HG03565 (cell line): ENCODE data around the gene GPATCH1.
A peak's percentile ranks its signal among the peaks of the same experiment; 100 is the strongest.
"Not testable (repeated sequence)": the region's sequence is repeated elsewhere in the genome, so short reads cannot be mapped to it uniquely, and the experiment has no call there.

Experiments used
- ATAC-seq: cut with Tn5 transposase; IDR thresholded peaks from one replicate; pipeline ENCODE4 v1.9.1; 2021; ENCODE audit warnings: mild to moderate bottlenecking, moderate library complexity; ENCODE audit not compliant: unreplicated experiment

The GPATCH1 gene, protein sequence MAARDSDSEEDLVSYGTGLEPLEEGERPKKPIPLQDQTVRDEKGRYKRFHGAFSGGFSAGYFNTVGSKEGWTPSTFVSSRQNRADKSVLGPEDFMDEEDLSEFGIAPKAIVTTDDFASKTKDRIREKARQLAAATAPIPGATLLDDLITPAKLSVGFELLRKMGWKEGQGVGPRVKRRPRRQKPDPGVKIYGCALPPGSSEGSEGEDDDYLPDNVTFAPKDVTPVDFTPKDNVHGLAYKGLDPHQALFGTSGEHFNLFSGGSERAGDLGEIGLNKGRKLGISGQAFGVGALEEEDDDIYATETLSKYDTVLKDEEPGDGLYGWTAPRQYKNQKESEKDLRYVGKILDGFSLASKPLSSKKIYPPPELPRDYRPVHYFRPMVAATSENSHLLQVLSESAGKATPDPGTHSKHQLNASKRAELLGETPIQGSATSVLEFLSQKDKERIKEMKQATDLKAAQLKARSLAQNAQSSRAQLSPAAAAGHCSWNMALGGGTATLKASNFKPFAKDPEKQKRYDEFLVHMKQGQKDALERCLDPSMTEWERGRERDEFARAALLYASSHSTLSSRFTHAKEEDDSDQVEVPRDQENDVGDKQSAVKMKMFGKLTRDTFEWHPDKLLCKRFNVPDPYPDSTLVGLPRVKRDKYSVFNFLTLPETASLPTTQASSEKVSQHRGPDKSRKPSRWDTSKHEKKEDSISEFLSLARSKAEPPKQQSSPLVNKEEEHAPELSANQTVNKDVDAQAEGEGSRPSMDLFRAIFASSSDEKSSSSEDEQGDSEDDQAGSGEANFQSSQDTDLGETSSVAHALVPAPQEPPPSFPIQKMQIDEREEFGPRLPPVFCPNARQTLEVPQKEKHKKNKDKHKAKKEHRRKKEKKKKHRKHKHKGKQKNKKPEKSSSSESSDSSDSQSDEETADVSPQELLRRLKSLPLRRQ

DNA sequence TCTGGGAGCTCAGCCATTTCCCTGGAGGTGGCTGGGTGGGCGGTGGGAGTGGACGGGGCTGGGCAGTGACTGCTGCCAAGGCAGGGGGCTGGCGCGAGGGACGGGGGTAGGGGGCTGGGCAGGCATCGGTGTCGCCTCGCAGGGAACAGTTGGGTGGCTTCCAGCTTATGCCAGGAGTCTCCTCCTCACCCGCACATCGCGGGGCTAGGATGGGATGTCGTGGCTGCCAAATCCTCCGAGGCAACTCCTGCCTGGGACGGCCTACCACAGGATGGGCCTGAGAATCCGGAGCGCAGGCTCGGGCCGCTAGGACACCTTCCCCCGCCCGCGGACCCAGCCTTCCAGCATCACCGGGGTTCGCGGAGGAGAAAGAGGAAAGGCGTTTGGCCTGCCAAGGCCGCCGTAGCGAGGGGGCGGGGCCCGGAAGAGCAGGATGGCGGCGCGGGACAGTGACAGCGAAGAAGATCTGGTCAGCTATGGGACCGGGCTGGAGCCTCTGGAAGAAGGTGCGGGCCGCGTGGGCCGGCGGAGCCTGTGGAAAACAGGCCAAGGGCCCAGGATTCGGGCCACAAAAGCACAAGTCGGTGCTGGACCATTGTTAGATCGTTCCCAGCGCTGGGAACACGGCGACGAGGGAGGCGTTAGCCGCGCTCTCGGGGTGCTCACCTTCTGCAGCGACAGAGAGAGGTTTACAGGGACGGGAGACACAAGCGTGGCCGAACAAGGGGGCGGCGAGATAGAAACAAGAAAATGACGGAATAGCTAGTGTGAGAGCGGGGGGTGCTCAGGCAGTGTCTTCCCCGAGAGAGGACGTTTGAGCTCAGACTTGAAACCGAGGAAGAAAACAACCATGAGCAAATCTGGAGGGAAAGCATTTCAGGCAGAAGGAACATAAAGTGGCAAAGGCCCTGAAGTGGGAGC lies at the start of gene GPATCH1:
Gene GPATCH1, plus strand, starts transcription at position 421 of the 921 bp plus-strand sequence. Its CDS starts 13 bp downstream, at position 434.
- ATAC-seq: peak; percentile 70

DNA sequence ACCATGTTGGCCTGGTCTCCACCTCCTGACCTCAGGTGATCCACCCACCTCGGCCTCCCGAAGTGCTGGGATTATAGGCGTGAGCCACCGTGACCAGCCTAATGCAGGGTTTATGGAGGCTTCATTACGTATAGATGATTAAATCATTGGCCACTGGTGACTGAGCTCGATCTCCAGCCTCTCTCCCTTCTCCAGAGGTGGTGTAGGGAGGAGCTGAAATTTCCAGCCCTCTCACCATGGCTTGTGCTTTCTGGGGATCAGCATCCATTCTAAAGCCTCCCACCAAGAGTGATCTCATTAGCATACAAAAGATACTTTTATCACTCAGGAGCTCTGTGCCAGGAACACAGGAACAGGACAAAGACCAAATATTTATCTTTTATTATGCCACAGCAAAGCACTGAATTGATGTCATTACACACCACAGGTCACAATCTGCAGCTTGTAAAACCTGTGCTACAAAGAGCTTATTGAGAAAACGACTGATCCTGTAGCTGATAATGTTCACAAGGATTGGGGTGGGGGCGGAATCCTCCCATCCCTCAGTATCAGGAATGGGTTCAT lies 48.7 kb upstream of the GPATCH1 start:
- ATAC-seq: no peak

DNA sequence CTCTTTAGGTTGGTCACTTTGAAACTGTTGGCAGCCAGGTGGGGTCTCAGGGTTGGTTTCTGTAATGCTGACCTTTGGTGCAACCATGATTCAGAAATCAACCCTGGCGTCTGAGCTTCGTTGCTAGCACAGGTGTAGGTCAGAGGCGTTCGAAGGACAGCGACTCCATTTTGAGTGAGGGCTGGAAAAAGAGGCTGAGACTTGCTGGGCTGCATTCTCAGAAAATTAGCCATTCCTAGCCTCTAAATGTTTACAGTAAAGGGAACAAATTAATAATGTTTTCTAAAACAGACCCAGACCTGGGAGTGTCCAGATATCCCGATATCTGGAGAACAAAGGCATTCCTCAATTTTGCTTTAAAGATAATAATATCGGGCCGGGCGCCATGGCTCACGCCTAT lies 45.5 kb upstream of the GPATCH1 start:
- ATAC-seq: no peak

DNA sequence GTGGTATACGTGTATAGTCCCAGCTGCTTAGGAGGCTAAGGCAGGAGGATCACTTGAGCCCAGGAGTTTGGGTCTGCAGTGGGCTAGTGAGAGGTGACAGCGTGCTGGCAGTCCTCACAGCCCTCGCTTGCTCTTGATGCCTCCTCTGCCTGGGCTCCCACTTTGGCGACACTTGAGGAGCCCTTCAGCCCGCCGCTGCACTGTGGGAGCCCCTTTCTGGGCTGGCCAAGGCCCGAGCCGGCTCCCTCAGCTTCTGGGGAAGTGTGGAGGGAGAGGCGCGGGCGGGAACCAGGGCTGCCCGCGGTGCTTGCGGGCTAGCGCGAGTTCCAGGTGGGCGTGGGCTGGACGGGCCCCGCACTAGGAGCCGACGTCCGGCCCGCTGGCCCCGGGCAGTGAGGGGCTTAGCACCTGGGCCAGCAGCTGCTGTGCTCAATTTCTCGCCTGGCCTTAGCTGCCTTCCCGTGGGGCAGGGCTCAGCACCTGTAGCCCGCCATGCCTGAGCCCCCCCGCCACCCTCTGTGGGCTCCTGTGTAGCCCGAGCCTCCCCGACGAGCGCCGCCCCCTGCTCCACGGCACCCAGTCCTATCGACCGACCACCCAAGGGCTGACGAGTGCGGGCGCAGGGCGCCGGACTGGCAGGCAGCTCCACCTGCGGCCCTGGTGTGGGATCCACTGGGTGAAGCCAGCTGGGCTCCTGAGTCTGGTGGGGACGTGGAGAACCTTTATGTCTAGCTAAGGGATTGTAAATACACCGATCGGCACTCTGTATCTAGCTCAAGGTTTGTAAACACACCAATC lies 44.4 kb upstream of the GPATCH1 start:
- ATAC-seq: not testable (repeated sequence)

DNA sequence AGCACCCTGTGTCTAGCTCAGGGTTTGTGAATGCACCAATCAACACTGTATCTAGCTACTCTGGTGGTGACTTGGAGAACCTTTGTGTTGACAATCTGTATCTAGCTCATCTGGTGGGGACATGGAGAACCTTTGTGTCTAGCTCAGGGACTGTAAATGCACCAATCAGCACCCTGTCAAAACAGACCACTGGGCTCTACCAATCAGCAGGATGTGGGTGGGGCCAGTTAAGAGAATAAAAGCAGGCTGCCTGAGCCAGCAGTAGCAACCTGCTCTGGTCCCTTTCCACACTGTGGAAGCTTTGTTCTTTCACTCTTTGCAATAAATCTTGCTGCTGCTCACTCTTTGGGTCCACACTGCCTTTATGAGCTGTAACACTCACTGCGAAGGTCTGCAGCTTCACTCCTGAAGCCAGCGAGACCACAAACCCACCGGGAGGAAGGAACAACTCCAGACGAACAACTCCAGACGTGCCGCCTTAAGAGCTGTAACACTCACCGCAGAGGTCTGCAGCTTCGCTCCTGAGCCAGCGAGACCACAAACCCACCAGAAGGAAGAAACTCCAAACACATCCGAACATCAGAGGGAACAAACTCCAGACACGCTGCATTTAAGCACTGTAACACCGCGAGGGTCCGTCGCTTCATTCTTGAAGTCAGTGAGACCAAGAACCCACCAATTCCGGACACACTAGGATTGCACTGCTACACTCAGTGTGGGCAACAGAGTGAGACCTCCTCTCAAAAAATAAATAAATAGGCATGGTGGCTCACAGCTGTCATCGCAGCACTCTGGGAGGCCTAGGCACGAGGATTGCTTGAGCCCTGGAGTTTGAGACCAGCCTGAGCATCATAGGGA lies 43.6 kb upstream of the GPATCH1 start:
- ATAC-seq: not testable (repeated sequence)

DNA sequence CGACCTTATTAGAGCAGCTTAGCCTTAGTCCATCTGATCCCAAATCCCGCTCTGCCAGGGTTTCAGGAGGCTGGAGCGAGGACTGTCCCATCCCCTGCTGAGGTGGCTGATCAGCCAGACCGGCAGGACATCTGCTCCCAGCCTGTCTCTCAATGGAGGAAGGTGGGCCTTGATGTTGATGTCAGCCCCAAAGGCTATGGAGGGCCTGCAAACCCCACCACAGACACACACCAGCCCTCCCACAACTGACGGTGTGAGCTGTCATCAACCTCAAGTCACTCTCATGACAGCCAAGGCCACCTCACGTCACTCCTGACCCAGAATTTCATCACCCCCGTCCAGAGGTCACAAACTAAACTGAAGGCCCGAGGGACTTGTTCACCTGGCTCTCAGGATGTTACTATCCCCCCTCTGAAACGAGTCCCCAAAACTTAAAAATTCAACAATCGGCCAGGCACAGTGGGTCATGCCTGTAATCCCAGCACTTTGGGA lies 41.8 kb upstream of the GPATCH1 start:
- no peak for ATAC-seq

DNA sequence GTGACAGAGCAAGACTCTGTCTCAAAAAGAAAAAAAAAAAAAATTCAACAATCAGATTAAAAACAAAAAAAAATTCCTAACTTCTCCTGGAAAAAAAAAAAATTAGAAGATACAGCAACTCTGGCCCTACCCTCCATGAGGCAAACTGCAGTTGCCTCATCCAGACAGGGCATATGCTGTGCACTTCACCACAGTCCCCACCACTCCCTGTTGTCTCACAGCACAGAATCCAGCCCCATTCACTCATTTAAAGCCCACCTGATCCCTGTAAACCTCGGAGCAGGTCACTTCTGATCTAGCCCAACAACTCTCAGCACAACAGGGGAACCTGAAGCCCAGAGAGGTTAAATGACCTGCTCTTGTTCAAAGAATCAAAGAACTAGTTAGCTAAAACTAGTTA lies 41.2 kb upstream of the GPATCH1 start:
- ATAC-seq: no peak

DNA sequence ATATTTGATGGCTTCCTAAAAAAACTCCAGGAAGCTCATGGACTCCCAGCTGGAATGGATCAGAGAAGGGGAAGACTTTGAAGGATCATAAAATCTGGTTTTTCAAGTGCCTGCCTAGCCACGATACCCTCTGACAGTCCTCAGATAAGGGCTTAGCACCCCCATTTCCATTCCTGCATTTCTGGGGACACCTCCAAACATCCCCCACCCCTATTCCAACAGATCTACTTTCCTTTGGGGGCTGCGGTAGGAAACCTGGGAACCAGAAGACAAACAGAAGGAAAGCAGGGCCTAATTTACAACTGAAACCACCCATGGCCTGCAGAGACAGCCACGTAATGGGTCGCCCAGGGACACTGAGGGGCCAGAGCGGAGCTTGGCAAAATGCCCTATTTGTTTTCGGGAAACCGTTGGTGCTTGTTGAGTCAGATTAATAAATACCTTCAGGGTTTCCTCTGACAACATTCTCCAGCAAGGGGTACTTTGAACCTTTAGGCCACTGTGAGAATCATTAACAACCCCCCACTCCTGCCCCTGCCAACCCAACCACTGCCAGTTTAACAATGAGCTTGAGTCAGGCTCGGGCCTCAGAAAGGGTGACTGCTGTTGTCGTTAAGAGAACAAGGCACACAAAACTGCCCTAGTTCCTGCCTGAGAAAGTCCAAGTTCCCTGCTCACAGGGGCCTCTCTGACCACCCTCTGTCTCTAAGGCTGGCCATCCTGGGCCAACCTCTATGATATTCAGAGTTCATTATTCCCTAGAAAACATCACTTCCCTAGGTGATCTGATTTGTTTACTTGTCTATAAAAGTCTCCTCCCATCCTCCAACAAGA lies 39.8 kb upstream of the GPATCH1 start:
- ATAC-seq: no peak

DNA sequence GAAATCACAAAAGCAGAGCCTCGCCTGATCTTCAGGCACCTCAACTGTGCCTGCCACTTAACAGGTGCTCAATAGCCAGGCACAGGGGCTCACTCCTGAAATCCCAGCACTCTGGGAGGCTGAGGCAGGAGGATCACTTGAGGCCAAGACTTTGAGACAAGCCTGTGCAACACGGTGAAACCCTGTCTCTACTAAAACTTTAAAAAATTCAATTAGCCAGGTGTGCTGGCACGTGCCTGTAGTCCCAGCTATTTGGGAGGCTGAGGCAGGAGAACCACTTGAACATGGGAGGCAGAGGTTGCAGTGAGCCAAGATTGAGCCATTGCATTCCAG lies 39.2 kb upstream of the GPATCH1 start:
- ATAC-seq: not testable (repeated sequence)

DNA sequence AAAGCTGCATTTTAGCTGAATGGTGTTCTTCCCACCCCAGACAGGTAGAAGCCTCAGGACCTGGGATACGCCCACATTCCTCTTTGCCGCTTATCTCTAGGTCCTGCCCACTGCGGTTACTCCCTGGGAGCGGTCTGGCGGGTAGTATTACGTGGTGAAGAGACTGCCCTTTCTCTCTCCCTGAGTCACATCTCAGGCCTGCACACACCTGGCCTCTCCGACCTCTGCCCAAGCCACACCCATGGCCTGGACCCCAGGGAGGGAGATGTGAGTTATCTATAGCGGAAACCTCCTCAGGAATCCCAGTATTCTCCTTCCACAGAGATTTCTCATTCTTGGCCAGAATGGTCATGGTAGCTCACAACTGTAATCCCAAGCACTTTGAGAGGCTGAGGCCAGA lies 33.6 kb upstream of the GPATCH1 start:
- ATAC-seq: no peak

DNA sequence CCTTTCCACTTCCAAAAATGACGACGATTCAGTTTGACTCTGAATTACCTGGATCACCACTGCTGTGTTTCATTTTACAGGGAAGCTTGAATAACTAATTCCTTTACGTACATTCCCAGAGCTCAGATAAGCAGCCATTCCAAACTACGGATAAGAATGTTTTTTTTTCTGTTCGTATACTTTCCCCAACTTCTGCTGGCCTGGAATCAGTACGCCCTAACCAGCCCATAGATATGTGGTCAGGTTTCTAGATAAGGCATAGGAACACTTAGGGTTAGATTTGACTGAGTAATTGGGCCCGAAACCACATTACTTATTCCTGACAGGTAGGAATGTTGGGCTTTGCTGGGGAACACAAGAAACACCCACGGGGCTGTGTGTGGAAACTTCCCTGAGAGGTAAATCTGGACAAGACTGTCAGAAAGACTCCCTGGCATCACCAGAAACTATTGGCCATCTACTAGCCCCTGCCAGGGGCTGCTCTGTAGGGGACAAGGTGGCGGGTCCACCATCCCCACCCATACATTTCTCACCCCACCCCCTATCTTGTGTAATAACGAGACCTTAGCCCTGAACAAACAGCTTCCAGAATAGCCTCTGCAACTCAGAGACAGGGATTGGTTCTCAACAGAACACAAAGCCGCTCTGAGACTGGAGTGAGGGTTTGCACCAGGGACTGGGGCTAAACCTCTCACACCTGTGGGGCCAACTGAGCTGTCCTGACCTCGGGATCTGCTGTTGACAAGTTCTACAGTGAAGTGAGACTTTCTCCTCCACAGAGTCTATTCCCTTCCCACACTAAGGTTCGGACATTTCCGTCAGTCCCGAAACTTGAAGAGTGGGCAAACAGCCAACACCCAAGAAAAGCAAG lies 31.9 kb upstream of the GPATCH1 start:
- no peak for ATAC-seq

DNA sequence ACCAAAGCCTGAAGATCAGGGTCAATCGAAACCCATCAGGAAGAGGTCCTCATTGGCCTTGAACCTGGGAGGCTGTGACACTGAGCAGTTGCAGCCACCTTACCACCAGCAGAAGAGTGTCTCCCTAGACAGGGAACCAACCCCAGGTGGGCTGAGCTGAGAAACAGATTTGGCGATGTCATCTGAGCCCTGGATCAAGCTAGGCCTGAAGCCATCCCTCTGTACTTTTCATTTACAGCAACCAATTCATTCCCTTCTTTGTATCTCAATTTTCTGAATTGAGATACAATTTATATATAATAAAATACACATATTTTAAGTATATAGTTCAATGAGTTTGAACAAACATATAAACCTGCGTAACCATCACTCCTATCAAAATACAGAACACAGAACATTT lies 30.9 kb upstream of the GPATCH1 start:
- ATAC-seq: no peak

DNA sequence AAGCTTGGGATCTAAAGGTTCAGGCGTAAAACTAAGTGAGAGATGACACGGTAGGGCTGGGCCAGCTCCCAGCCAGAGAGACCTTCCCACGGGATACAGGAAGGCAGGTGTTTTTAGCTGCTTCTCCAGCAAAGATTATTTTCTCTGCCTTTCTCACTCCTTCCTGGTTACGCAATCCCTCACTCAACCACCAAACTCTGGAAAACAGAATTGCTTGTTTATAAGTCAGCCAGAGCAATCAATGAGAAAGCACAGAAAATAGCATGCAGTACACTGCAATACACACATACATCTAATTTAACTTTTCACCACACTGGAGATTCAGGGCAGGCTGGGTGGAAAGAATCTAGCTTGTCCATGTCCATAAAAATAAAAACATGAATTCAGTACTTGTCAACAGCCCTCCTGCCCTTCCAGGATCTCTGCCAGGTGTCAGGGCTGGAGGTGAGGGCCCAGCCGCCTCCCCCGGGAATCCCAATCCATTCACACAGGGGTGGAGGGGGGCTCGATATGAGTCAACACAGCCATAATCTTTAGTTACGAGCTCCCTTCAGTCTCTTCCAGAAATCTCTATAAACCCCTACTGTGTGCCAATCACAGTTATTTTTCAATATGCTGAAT lies 28.5 kb upstream of the GPATCH1 start:
- ATAC-seq: no peak

DNA sequence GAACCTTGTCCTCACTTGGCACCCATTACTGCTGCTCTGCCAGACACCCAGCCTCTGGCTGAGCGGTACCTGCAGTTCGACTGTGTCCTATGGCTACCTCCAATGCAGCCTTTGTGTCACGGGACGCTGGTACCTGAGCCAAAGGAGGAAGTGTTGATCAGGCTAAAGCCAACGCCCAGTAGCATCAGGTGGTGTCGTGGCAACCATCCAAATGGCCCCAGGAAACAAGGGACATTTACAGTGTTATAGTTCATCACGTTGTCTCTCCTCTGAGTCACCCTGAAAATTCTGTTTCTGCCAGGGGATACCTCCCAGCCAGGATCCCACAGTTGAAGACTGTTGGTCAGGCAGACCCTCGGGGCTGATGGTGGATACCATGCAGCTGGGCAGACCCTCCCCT lies 26.4 kb upstream of the GPATCH1 start:
- ATAC-seq: no peak

DNA sequence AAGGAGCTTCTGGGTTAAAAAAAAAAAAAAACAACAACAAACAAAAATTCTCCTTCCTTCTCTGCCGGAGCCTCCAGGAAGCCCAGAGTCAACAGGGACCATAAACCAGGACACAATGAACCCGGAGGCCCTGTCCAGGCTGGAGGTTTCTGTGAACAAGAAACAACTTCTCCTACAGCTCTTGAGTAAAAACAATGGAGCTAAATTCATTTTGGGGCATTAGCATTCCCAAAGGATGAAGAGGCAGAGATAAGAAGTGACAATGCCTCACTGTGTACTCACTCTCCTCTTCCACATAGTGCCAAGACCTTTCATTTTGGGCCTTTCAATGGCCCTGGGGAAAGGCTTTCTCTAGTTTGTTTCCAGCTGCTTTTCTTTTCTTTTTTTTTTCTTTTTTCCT lies 25.3 kb upstream of the GPATCH1 start:
- ATAC-seq: no peak

DNA sequence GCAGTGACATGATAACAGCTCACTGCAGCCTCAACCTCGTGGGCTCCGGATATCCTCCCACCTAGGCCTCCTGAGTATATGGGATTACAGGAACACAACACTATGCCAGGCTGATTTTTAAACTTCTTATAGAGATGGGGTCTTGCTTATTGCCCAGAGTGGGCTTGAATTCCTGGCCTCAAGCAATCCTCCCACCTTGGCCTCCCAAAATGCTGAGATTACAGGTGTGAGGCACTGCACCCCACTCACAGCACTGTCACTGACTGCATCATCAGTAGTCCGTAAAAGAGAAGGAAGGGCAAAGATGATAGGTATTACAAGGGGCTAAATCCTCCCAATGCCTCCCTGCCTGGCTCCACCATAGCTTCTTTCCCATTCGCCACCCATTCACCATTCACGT lies 20.4 kb upstream of the GPATCH1 start:
- ATAC-seq: no peak
